Inferior parietal cortex (tissue), 1 donor: Measurements from ENCODE around the gene L3MBTL1.
A peak's percentile ranks its signal among the peaks of the same experiment; 100 is the strongest.

Experiments
- DNase-seq: peaks from one replicate; pipeline ENCODE4 v3.0.0-alpha.2; 2016; ENCODE audit errors: extremely low spot score

L3MBTL1 gene

GRCh38 chr20:43506238-43506637 lies 1.3 kb upstream of the L3MBTL1 start:
- DNase-seq = no peak

- DNase-seq = no peak
Observed at GRCh38 chr20:43508106-43508505, 609 bp downstream of the L3MBTL1 start.

GRCh38 chr20:43508604-43509040 lies 1.1 kb downstream of the L3MBTL1 start:
- no peak for DNase-seq

- DNase-seq = no peak
Observed at GRCh38 chr20:43511879-43512278, 4.4 kb downstream of the L3MBTL1 start.

GRCh38 chr20:43513372-43513930 lies 6.0 kb downstream of the L3MBTL1 start:
- no peak for DNase-seq

GRCh38 chr20:43513931-43514647 lies 6.6 kb downstream of the L3MBTL1 start:
- DNase-seq = peak; percentile 90

- DNase-seq = no peak
Observed at GRCh38 chr20:43514648-43514999, 7.1 kb downstream of the L3MBTL1 start.

- DNase-seq = no peak
Observed at GRCh38 chr20:43515628-43516027, 8.1 kb downstream of the L3MBTL1 start.

GRCh38 chr20:43516251-43516824 lies 8.8 kb downstream of the L3MBTL1 start:
- DNase-seq = no peak

- no peak for DNase-seq
Observed at GRCh38 chr20:43520074-43520630, 12.7 kb downstream of the L3MBTL1 start.

- DNase-seq = peak; percentile 40
Observed at GRCh38 chr20:43525021-43525420, 17.5 kb downstream of the L3MBTL1 start.

- no peak for DNase-seq
Observed at GRCh38 chr20:43528258-43528875, 20.9 kb downstream of the L3MBTL1 start.

GRCh38 chr20:43529051-43529450 lies 21.6 kb downstream of the L3MBTL1 start:
- DNase-seq = no peak

GRCh38 chr20:43529457-43530153 lies 22.1 kb downstream of the L3MBTL1 start:
- no peak for DNase-seq

GRCh38 chr20:43530321-43531090 lies 23.0 kb downstream of the L3MBTL1 start:
- no peak for DNase-seq

GRCh38 chr20:43531091-43531443 lies 23.6 kb downstream of the L3MBTL1 start:
- DNase-seq = no peak

- no peak for DNase-seq
Observed at GRCh38 chr20:43532416-43533055, 25.0 kb downstream of the L3MBTL1 start.

- no peak for DNase-seq
Observed at GRCh38 chr20:43533060-43533459, 25.6 kb downstream of the L3MBTL1 start.

- no peak for DNase-seq
Observed at GRCh38 chr20:43534016-43534415, 26.5 kb downstream of the L3MBTL1 start.

GRCh38 chr20:43534791-43535350 lies 27.4 kb downstream of the L3MBTL1 start:
- DNase-seq = no peak
